HG03039 (cell line): Measurements from ENCODE around the gene CCL3.
A peak's percentile ranks its signal among the peaks of the same experiment; 100 is the strongest.
"Not testable (repeated sequence)": the region's sequence is repeated elsewhere in the genome, so short reads cannot be mapped to it uniquely, and the experiment has no call there.

Experiments used
- ATAC-seq: cut with Tn5 transposase; IDR thresholded peaks from one replicate; pipeline ENCODE4 v1.9.1; 2021; ENCODE audit warnings: mild to moderate bottlenecking, moderate library complexity; ENCODE audit not compliant: unreplicated experiment

Gene CCL3

GRCh38 chr17:36117505-36118382 is 27.8 kb upstream of the CCL3 start:
- ATAC-seq = no peak

GRCh38 chr17:36115649-36115977 is 25.7 kb upstream of the CCL3 start:
- not testable (repeated sequence) for ATAC-seq

GRCh38 chr17:36114971-36115648 is 25.2 kb upstream of the CCL3 start:
- not testable (repeated sequence) for ATAC-seq

DNA sequence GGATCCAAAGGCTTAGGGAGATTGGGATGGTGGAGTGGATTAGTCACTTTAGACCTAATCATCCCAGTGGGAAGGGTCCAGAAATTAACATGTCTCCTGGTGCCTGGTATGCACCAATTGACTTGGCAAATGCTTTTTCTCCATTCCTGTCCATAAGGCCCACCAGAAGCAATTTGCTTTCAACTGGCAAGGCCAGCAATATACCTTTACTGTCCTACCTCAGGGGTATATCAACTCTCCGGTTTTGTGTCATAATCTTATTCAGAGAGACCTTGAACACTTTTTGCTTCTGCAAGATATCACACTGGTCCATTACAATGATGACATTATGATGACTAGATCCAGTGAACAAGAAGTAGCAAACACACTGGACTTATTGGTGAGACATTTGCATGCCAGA is 23.2 kb upstream of the CCL3 start:
- not testable (repeated sequence) for ATAC-seq

GRCh38 chr17:36112572-36112971 is 22.6 kb upstream of the CCL3 start:
- no peak for ATAC-seq

DNA sequence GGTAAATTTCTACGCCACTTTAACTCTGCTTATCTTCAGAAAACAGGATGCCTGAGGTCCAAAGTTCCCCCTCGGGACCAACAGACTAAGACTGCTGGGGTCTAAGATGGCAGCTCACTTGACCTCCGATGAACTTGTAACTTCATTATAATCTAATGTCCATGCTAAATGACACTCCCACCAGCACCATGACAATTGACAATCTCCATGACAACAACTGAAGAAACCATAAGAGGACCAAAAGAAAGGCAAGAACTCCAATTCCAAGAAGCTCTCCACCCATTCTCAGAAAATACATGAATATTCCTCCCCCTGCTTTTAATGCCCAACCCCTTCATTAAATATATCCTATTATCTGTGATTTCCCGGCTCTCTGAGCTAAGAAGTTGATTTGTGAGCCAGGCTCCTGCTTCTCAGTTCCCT is 21.1 kb upstream of the CCL3 start:
- ATAC-seq = no peak

DNA sequence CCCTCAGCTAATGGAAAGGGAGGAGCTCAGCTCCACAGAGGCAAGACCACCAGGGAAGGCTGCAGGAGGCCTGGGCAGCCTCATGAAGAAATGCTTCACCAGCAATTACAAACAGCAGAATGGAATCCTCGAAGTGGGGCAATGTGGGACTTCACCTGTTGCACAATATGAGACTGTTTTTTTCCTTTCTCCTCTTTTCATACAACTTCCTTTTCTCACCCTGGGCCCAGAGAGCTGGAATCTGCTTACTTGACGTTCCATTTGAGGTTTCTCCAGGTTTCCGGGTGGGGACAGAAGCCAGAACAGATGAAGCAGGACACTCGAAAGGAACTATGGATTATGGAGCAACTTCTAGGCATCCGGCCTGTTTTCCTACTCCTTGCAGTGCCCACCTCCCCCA is 18.3 kb upstream of the CCL3 start:
- ATAC-seq = not testable (repeated sequence)

GRCh38 chr17:36107660-36108059 is 17.7 kb upstream of the CCL3 start:
- ATAC-seq = no peak

DNA sequence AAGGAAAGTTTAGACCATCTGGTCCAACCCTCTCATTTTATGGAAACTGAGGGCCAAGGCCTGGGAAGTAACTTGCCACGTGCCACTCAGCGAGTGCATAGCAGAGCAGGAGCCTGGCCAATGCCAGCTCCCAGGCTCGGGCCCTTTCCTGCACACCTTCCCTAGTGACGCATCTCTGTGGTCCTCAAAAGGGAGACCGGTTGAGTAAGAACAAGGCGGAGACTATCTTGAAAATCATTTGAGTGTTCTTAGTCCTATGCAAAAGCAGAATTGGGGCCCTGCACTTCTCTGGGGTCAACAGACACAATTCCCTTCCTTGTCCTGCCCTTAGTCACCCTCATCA is 16.5 kb upstream of the CCL3 start:
- ATAC-seq = no peak

GRCh38 chr17:36105781-36106492 is 16.0 kb upstream of the CCL3 start:
- no peak for ATAC-seq

DNA sequence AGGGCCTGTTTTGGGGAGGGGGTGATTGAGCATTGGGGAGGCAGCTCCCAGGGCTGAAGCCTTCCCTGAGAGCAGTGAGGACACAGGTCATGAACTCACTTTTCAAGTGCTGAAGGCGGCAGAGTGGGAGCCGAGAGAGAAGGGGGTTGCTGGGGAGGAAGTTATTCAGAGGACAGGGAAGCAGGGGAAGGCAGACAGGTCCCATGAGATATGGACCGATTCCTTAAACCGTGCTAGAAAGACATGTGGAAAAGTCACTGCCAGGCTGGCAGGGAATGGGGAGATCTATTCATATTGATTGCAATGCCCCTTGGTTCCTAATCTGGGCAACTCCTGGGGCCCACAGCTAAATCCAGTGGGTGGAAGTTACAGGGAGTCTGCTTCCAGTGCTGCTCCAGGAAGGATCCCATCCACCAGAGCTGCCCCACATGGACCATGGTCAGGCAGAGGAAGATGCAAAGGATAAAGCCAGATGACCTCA is 14.8 kb upstream of the CCL3 start:
- ATAC-seq = no peak

DNA sequence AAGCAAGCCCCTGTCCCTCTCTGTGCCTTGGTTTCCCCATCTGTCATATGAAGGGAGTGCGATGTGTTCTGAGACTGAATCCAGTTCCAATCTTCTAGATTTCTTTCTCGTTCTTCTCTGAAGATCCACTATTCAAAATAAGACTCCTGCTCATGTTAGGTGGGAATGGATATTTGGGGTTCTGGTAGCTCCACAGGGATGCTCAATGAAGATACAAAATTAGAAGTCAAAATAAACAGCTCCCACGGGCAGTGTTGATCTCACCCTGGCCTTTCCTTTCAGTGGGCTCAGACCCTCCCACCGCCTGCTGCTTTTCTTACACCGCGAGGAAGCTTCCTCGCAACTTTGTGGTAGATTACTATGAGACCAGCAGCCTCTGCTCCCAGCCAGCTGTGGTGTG is 14.3 kb upstream of the CCL3 start:
- not testable (repeated sequence) for ATAC-seq

GRCh38 chr17:36103401-36103975 is 13.5 kb upstream of the CCL3 start, which contains the start of gene CCL4:
CCL4 (plus strand) TSS chr17:36103827; CDS start chr17:36103906, 79 bp downstream.
- ATAC-seq = peak; percentile 63

DNA sequence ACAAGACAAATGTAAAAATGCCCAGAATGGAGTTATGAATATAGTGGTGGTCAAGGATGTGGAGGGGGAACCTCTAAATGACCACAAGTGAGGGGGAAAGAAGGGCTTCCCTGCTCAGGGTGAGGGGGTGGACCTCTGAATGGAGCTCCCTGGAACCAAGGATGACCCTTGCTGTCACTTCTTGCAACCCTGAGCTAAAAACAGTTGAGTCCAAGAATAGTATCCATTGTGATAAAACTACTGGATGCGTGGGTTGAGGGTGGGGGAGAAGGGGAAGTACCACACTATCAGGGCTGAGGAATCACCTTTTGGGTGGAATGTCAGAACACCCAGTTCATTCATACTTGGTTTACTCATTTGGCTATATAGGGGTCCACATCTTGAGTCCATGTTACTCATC is 9.1 kb upstream of the CCL3 start:
- not testable (repeated sequence) for ATAC-seq

DNA sequence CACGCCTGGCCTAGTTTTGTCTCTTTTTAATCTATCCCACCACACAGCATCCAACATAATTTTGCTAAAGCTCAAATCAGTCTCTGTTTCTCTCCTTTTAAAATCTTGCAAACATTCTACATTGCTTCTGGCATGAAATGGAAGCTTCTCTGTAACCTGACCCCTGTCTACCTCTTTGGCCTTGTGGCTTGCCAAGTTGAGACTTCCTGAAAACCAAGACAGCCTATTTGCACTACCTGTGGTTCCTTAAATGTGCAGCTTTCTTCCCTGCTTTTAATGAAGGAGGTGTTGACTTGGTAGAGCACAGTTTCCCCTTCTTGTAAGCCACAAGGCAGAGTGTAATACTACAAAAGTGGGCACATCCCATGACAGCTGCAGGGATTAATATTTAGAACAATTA is 6.0 kb upstream of the CCL3 start:
- no peak for ATAC-seq

DNA sequence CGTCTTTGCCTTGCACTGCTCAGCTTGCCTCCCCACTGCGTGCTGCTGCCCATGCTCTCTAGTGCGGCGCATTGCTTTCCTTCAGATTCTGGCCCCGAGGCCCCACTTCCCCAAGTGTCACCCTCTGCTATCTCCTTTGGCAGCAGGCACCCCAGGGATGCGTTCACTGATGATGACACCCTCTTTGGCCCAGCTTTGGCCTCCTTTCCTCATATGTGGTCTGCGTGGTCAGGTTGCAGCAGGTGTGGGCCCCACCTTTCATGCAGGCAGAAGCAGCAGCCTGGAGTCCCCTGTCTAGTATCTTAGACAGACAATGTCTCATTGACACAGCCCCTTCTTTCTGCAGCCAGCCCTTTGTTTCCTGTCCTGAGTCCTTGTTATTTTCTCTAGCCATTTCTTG is 4.8 kb upstream of the CCL3 start:
- ATAC-seq = no peak

DNA sequence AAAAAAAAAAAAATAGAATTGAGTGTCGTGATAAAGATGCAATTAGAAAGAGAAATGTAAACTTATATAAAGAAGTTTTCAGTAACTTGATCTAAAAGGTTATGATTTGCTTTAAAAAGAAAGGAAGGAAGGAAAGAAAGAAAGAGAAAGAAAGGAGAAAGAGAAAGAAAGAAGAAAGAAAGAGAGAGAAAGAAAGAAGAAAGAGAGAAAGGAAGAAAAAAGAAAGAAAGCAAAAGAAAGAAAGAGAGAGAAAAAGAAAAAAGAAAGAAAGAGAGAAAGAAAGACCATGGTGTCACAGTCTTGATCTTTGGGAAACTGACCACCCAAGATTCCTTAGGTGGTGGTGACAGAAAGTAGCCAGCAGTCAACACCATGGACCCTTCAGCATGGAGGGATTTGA is 4.3 kb upstream of the CCL3 start:
- ATAC-seq = no peak

GRCh38 chr17:36092715-36093114 is 2.8 kb upstream of the CCL3 start:
- ATAC-seq = not testable (repeated sequence)

DNA sequence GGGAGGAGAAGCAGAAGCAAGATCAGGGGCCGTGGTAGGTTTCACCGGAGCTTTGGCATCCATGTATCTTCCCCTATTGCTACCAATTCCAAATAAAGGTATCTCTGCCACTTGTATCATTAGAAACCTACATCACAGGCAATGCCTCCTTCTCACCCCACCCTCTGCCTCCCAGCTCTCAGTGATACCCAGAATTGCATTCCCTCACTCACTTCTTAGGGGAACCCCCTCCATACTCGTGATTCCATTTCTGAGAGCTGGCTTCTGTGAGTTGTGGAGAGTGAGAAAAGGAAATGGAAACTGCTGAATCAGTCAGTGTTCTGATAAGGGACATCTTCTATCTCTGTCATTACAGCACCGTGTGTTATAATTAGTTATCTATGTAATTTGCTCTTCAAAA is 2.3 kb upstream of the CCL3 start:
- no peak for ATAC-seq

DNA sequence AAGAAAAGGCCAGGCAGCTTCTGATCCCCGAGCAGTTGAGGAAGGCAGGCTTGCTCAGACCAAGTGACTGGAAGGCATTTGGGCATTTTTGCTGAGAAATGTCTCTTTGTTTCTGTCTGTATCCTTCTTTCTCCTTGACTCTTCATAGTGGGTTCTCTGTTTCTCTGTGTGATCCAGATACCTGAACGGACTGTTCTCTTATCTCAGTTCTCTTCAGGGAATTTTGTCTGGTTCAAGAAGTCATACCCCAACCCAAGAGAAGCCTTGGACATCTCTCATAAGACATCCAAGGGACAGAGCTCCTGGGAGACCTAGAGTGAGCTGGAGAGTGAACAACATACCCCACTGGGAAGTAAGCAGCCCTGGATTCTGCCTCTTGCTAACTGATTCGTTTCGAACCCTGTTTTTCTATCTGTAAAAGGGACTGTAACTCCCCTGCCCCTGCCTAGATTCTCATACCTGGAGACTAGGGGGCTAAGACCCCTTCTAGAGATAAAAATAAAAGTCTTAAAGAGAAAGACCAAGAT is 541 bp downstream of the CCL3 start:
- ATAC-seq = no peak
